ENCODE data around the gene ARID1B. TPM values are rescaled to one million over a fixed set of nuclear protein-coding genes. Genes with fewer than 3 reads are reported as not detected.

The ARID1B gene
- total RNA-seq, 2 donors from 2014 or later, result 69.0 to 85.4 TPM

DNA sequence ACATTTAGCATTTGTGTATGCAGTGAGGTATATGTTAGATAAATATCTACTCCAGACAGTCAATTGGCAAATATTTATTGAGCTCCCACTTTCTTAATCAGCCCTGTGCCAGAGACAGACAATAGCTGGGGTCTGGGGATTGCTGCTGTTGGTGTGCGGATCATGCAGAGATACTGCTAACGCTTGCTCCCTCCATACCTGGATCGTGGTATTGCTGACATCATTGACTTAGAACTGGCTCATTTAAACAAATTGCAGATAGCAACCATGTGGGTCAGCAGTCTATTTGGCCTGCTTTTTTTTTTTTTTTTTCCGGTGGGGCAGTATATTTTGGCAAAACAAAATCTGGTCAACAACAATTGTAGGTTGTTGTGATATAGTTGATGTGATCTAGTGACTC is 9.5 kb downstream of the ARID1B start:
- DNase-seq (no peak), ATAC-seq (no peak)
- intact Hi-C loops (cut with DNase I, micrococcal nuclease), result loop anchor here in 1 of 2 donors (10.0 kb wide), 1 partner anchor 238 kb away; no protein-coding TSS in a partner anchor

DNA sequence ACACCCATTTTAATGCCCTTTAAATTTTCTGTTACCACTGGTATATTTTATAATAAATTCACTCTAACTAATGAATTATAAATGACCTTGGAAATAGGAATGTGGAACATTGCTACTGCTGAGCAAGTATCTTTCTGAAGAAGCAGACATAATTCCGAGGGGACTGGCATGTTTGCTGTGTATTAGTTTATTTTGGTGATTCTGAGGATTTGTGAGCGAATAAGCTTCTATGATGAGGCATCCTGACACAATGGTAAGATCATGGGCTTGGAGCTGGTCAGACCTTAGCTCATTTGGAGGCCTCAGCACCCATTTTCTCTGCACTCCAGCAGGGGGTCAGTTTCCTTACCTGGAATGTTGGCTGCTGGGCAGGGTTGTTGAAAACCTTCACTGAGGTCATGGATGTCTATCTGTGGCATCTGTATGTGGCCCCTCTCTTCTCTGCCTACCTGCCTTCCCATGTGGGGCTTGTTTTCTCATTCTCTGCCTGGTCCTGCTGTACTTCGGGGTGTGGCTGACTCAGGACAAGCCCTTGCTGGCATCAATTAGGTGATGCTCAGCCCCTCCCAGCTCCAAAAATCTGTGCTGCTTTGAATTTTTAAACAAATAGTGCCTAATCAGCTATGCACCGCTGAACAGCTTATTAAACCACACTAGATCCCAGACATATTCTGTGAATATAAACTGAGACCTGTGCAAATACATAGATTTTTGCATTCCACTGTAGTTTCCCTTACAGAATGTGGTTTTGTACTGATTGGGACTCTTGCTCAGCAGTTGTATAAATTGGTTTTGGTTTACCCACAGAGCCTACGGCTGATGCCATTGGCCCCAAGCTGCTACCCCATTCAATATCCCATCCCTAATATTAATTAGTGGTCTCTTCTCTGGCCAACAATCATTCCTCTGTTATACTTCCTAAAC is 10.7 kb downstream of the ARID1B start:
- intact Hi-C loops (cut with DNase I, micrococcal nuclease), result loop anchor here in 1 of 2 donors (10.0 kb wide), 1 partner anchor 237 kb away; no protein-coding TSS in a partner anchor
- no peak for DNase-seq
- no peak for ATAC-seq

GRCh38 chr6:156789081-156789943 is 12.1 kb downstream of the ARID1B start:
- intact Hi-C loops (cut with DNase I, micrococcal nuclease), result loop anchor here in 1 of 2 donors (10.0 kb wide), 1 partner anchor 235 kb away; no protein-coding TSS in a partner anchor
- DNase-seq, result no peak
- no peak for ATAC-seq

DNA sequence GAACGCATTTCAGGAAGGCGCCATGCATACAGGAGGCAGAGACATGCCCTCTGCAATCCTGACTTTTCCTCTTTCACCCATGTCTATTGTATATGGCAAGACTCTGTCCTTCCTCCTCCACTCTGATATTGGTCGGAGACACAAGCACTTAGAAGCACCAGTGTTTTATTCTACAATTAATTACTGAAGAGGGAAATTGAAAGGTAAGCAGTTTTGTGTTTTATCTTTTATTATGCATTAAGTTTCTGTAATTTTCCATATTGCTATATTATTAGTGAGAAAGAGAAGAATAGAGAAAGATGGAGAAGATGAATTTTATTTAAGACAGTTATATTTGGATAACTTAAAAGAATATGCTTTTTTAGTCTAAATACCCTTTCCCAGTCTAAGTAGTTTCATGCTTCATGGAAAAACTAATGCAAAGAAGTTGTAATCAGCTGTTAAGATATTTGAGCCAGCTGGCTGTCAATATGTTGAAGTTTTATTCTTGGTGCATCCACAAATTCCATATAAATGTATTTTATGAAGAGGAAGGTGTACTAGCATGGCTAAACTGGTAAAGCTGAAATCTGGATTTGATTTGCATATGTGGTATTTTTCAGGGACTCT is 13.6 kb downstream of the ARID1B start:
- intact Hi-C loops (cut with DNase I, micrococcal nuclease), result no loop called here
- ATAC-seq (peak; percentile 26), DNase-seq (no peak)

- peak; percentile 74 for ATAC-seq
- DNase-seq, result no peak
- intact Hi-C loops (cut with DNase I, micrococcal nuclease), result no loop called here
These were observed 14.2 kb downstream of the ARID1B start for GRCh38 chr6:156791320-156791850.

DNA sequence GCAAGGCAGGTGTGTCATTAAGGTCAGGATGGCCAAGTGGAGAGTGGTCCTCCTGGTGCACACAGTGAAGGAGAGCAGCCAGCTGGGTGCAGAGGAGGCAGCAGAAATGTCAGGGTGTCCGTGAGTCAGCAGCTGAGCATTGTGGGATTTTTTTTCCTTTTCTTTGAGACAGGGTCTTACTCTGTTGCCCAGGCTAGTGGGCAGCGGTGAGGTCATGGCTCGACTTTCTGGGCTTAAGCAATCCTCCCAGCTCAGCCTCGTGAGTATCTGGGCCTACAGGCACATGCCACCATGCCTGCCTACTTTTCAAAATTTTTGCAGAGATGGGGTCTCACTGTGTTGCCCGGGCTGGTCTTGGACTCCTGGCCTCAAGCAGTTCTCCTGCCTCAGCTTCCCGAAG is 16.0 kb downstream of the ARID1B start:
- DNase-seq (no peak), ATAC-seq (no peak)
- intact Hi-C loops (cut with DNase I, micrococcal nuclease), result no loop called here

DNA sequence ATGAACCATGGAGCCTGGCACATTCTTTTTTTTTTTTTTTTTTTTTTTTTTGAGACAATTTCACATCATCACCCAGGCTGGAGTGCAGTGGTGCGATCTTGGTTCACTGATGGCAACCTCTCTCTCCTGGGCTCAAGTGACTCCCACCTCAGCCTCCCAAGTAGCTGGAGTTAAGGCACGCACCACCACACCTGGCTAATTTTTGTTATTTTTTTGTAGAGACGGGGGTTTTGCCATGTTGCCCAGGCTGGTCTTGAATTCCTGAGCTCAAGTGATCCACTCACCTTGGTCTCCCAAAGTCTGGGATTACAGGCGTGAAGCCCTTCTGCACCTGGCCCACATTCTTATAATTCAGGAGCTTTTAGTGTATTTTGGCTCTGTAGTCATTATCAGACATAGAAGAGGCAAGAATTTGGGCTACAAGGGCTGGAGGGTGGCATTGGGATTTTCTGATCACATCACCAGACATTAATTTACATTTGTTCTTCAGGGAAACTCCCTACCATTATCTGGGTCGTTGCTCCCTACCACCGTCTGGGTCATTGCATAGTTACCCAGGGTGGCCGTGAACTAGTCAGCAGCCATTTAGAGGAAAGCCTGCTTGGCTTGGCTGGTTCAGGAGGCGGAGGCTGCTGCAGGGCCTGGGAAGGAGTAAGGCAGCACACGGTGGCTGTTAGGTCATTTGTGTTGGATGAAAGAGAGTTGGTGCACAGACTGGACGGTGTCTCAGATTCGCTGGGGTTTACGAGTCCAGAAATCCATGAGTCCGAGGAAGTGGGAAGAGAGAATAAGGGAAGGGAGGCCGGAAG is 17.6 kb downstream of the ARID1B start:
- DNase-seq, result no peak
- intact Hi-C loops (cut with DNase I, micrococcal nuclease), result no loop called here
- ATAC-seq, result peak; percentile 39

DNA sequence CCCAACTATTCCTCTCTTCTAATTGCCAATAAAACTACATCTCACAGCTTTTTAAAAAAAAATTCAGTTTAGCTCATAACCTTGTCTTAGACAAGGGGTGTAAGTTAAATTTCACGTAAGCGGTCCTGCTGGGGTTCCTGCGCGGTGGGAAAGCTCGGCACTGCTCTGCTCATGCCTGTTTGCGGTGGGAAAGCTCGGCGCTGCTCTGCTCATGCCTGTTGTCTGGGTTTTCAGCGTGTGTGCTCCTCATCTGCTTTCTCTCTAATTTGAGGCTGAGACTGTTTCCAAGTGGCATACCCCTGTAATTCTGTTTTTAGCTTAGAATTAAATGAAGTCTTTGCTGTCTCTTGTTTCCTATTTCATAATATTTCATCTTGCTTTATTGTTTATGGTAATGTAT is 18.6 kb downstream of the ARID1B start:
- peak in 1 of 2 donors; percentile 27 for DNase-seq
- peak; percentile 59 for ATAC-seq
- intact Hi-C loops (cut with DNase I, micrococcal nuclease), result no loop called here

GRCh38 chr6:156796627-156797026 is 19.4 kb downstream of the ARID1B start:
- no peak for ATAC-seq
- intact Hi-C loops (cut with DNase I, micrococcal nuclease), result no loop called here
- DNase-seq, result no peak

DNA sequence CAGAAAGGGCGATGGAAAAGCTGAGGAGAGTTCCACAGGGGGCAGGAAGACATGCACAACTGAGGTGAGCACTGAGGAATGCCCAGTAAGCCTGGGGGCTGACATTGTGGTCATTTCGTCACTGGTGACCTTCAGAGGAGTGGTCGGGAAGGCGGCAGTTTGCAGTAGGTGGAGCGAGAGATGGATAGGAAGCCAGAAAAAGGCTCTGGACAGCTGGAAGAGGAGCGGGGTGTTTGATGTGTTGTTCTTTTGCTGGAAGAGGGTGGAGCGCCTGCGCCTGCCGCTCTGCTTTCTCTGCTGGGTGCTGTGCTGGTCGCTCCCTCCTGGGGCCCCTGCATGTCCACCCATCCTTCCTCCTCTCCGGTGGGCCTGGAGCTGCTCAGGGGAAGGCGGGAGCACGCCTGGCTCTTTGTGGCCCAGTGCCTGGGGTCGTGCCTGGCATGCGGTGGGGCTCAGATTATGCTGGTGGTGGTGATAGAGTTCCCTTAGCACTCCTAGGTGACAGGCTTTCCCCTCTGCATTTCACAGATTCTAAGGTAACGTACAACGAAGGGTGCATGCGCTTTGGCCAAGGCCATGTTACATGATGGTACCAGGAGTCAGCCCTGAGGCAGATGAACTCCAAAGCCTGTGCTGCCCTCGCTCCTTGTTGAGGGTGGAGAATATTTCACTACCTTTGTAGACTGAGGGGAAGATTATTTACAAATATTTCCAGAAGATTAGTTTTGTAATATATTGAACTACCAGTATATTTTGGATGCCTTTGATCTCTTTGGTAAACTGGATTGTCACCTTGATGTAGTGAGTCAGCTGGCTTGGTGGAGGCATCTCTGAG is 20.9 kb downstream of the ARID1B start:
- DNase-seq, result no peak
- intact Hi-C loops (cut with DNase I, micrococcal nuclease), result no loop called here
- no peak for ATAC-seq

GRCh38 chr6:156801712-156802111 is 24.5 kb downstream of the ARID1B start:
- ATAC-seq (no peak), DNase-seq (no peak)
- intact Hi-C loops (cut with DNase I, micrococcal nuclease), result no loop called here

DNA sequence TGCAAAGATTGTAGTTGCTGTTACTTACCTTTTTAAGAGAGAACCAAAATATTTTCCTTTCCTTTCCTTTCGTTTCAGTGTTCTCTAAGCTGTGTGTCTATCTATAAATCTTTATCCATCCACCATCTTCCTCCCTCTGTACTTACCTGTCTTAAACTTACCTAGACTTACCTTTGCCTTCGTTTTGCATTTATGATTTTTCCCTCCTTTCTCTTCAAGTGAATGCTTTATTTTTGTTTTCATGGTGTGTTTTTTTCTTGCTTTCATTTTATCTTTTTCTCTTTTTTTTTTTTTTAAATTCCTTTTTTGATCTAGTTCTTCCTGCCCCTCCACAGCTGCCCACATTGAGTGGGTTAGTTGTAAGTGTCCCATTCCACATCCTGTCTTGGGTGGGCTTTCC is 26.2 kb downstream of the ARID1B start:
- no peak for ATAC-seq
- intact Hi-C loops (cut with DNase I, micrococcal nuclease), result no loop called here
- DNase-seq, result no peak

GRCh38 chr6:156804402-156804801 is 27.2 kb downstream of the ARID1B start:
- ATAC-seq (no peak), DNase-seq (no peak)
- intact Hi-C loops (cut with DNase I, micrococcal nuclease), result no loop called here

DNA sequence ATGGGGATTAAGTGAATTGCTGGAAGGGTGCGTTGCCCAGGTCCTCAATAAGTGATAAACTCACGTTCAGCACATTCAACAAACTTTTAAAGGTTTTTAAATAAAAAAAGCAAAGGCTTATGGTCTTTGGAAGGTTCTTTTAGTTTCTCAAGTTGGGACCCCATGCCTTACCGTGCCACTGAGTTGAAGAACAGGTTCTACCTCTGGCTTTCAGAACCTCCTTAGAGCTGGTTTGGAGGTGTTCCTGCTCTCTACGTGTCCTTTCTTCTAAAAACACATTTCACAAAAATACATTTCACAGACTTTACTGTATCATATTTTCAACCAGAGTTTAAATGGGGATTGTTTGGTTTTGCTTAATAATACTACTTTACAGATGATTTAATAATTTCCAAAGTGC is 29.0 kb downstream of the ARID1B start:
- intact Hi-C loops (cut with DNase I, micrococcal nuclease), result no loop called here
- no peak for DNase-seq
- no peak for ATAC-seq

- intact Hi-C loops (cut with DNase I, micrococcal nuclease), result no loop called here
- ATAC-seq (no peak), DNase-seq (no peak)
These were observed 29.9 kb downstream of the ARID1B start for GRCh38 chr6:156807028-156807427.

DNA sequence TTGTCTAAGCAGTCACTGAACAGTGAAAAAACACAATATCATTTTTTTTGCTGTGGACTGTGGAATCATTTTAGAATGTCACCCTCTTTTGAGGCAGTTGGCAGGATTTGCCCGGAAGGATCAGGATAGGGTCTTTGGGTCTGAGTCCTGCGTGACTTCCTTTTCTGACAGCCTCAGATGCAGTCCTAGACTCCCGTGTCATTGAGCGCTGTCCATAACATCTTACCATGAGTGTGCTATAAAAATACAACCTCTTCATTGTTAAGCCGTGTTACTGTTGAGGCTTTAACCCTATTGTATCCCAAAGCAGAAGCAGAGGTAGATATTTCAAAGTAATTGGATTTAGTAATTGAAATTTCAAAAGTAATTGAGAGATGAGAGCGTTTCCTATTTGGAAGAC is 30.6 kb downstream of the ARID1B start:
- intact Hi-C loops (cut with DNase I, micrococcal nuclease), result no loop called here

DNA sequence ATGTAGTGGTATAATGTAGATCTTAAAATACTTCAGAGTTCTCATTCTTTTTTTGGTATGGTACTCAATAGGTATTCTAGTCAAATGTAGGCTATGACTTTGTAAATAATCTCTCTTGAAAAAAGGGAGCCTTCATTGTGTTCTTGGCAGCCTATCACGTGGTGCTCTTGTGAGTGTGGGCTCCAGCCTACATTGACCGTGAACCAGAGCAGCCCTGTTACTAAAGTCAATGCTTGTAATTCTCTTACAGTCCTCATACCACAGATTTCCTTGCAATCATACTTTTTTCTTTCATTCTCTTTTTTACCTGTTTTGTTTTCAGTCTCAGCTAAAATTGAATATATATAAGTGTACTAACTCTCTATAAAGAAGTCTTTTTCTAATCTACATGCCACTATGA is 31.1 kb downstream of the ARID1B start:
- DNase-seq, result no peak
- intact Hi-C loops (cut with DNase I, micrococcal nuclease), result no loop called here
- ATAC-seq, result no peak

More for the DNA sequence above, 30.6 kb downstream of the ARID1B start:
- ATAC-seq (no peak), DNase-seq (no peak)
